Type B pancreatic cell (in vitro differentiated cells): ENCODE measurements around the gene TSHZ2. TPM values are rescaled to one million over a fixed set of nuclear protein-coding genes. Genes with fewer than 3 reads are reported as not detected.

Source experiments
- DNase-seq: peaks from one replicate; pipeline ENCODE4 v3.0.0; 2021; ENCODE audit warnings: mixed read lengths; ENCODE audit not compliant: unreplicated experiment; ENCODE audit errors: extremely low spot score
- H3K27ac Mint-ChIP-seq: 2 replicates; pipeline ENCODE4 v1.8.0; 2021; ENCODE audit warnings: mild to moderate bottlenecking, mixed read lengths
- H3K27me3 Mint-ChIP-seq: 2 replicates; pipeline ENCODE4 v1.8.0; 2021; ENCODE audit warnings: mixed read lengths
- H3K36me3 Mint-ChIP-seq: 2 replicates; pipeline ENCODE4 v1.8.0; 2021; ENCODE audit warnings: mixed read lengths
- H3K4me1 Mint-ChIP-seq: one replicate; pipeline ENCODE4 v1.8.0; 2021; ENCODE audit warnings: mixed read lengths; ENCODE audit not compliant: unreplicated experiment
- H3K4me3 Mint-ChIP-seq: 2 replicates; pipeline ENCODE4 v1.8.0; 2021; ENCODE audit warnings: mild to moderate bottlenecking, mixed read lengths
- H3K9me3 Mint-ChIP-seq: 2 replicates; pipeline ENCODE4 v1.8.0; 2021; ENCODE audit warnings: mixed read lengths
- total RNA-seq: library from RNA; stranded (reverse); gene quantifications from 2 replicates; pipeline ENCODE4 v1.2.1, GENCODE V29; 2021; ENCODE audit warnings: low replicate concordance
- TF ChIP-seq, protein P1 (sequence below): fragments of 200-600 bp; sonication (generic); conservative IDR thresholded peaks from 2 replicates; pipeline ENCODE4 v1.5.0; 2021; ENCODE audit warnings: antibody characterized with exemption, mild to moderate bottlenecking

The TSHZ2 gene
- total RNA-seq, 1 donor from 2014 or later = 45.5 TPM

DNA sequence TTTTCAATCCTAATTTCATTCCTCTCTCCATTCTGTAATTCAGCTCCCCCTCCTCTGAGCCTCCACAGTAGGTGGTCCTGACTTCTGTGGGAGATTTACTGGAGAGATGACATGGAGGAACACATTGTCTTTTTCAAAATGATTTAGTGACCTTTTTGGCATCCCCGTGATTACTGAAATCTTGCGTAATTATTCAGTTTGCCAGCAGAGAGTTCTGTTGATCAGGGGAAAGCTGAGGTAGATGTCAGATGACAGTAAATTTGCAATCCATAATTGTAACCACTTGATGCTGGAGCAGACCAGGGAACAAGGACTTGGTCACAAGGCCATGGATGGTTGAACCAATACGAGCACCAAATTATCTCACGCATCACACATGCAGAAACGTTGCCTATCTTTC lies 302.2 kb downstream of the TSHZ2 start:
- Mint-ChIP-seq H3K27ac (no peak overlapping the region), H3K36me3 (peaks cover 26% of the 10 kb centered on the region), H3K4me3 (no peak overlapping the region), H3K27me3 (no peaks in the 10 kb centered on the region), H3K4me1 (peaks cover 5% of the 10 kb centered on the region), H3K9me3 (peaks cover 9% of the 10 kb centered on the region)
- no peak for DNase-seq
- TF ChIP-seq, protein P1, sequence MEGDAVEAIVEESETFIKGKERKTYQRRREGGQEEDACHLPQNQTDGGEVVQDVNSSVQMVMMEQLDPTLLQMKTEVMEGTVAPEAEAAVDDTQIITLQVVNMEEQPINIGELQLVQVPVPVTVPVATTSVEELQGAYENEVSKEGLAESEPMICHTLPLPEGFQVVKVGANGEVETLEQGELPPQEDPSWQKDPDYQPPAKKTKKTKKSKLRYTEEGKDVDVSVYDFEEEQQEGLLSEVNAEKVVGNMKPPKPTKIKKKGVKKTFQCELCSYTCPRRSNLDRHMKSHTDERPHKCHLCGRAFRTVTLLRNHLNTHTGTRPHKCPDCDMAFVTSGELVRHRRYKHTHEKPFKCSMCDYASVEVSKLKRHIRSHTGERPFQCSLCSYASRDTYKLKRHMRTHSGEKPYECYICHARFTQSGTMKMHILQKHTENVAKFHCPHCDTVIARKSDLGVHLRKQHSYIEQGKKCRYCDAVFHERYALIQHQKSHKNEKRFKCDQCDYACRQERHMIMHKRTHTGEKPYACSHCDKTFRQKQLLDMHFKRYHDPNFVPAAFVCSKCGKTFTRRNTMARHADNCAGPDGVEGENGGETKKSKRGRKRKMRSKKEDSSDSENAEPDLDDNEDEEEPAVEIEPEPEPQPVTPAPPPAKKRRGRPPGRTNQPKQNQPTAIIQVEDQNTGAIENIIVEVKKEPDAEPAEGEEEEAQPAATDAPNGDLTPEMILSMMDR = no peak

DNA sequence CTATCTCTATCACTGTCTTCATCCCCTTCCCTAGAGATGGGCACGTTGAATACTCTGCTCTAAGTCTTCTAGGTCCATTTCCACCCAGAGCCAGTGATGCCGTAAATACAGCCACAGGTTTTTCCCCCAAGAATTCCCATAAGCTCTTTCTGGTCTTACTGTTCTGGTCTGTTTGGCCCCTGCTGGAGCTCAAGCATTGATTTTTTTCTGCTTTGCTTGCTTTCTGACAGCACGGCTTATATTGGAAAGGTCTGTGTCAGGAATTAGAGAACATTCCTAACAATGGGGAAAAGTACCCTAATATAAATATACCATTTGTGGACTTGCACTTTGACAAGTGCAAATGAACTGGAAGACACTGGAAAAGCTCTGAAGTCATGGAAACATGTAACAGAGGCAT lies 302.6 kb downstream of the TSHZ2 start:
- peaks cover 9% of the 10 kb centered on the region for H3K9me3 Mint-ChIP-seq
- TF ChIP-seq, protein P1 = no peak
- H3K27me3 Mint-ChIP-seq = no peaks in the 10 kb centered on the region
- H3K36me3 Mint-ChIP-seq = peaks cover 26% of the 10 kb centered on the region
- DNase-seq = no peak
- H3K4me1 Mint-ChIP-seq = peaks cover 5% of the 10 kb centered on the region
- H3K4me3 Mint-ChIP-seq = no peak overlapping the region
- H3K27ac Mint-ChIP-seq = no peak overlapping the region

DNA sequence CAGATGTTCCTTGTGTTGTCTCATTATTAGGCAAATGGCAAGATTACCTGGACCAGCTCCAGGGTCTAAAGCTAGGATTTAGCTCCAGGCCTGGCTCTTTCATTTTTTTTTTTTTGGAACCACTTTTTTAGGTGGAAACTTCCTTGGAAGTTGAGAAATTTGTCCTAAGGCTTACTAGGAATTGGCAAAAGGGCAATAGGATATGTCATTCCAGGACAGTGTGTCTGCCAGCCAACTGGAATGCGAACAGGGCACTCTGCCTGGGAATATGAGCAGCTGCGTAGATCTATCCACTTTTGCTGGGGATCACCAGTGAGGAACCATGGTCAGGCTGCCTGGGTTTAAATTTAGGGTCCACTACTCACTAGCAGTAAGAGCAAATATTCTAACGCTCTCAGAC lies 304.0 kb downstream of the TSHZ2 start:
- no peaks in the 10 kb centered on the region for H3K27me3 Mint-ChIP-seq
- DNase-seq = no peak
- peaks cover 29% of the 10 kb centered on the region for H3K36me3 Mint-ChIP-seq
- H3K9me3 Mint-ChIP-seq = peaks cover 9% of the 10 kb centered on the region
- TF ChIP-seq, protein P1 = no peak
- no peak overlapping the region for H3K27ac Mint-ChIP-seq
- H3K4me1 Mint-ChIP-seq = peaks cover 5% of the 10 kb centered on the region
- no peak overlapping the region for H3K4me3 Mint-ChIP-seq

DNA sequence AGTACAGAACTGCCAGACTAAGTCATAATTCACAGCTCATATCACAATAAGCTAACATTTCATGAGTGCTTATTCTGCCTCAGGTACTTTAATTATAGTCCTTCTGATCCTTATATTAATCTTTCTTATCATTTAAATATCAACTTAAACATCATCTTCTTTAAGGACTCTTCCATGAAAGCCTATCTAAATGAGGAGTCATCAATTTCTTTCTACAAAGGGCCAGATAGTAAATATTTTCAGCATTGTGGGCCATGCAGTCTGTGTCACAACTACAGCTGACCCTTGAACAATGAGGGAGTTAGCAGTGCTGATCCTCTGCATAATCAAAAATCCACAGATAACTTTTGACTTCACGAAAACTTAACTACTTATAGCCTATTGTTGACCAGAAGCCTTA lies 306.4 kb downstream of the TSHZ2 start:
- H3K36me3 Mint-ChIP-seq = peaks cover 15% of the 10 kb centered on the region
- TF ChIP-seq, protein P1 = no peak
- peaks cover under 1% of the 10 kb centered on the region for H3K4me1 Mint-ChIP-seq
- H3K27ac Mint-ChIP-seq = no peak overlapping the region
- DNase-seq = no peak
- H3K4me3 Mint-ChIP-seq = no peak overlapping the region
- no peaks in the 10 kb centered on the region for H3K27me3 Mint-ChIP-seq
- peaks cover 9% of the 10 kb centered on the region for H3K9me3 Mint-ChIP-seq

DNA sequence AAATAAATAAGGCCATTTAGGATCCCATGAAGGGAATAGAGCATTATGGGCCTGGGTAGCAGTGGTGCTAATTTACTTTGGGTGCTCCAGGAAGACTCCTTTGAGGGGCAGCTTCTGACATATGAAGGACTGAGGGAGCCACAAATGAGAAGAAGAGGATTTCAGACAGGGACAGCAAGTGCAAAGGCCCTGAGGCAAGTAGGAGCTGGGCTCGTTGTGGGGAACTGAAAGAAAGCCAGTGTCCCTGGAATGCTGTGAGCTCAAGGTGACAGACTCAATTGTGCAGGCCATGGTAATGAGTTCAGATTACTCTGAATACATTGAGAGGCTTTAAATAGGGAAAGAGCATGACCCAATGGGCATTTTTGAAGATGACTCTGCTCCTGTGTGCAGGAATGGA lies 307.6 kb downstream of the TSHZ2 start:
- H3K4me3 Mint-ChIP-seq = no peak overlapping the region
- DNase-seq = no peak
- H3K36me3 Mint-ChIP-seq = peaks cover 14% of the 10 kb centered on the region
- H3K9me3 Mint-ChIP-seq = peaks cover 5% of the 10 kb centered on the region
- TF ChIP-seq, protein P1 = no peak
- H3K27ac Mint-ChIP-seq = no peak overlapping the region
- peaks cover 10% of the 10 kb centered on the region for H3K4me1 Mint-ChIP-seq
- H3K27me3 Mint-ChIP-seq = no peaks in the 10 kb centered on the region

DNA sequence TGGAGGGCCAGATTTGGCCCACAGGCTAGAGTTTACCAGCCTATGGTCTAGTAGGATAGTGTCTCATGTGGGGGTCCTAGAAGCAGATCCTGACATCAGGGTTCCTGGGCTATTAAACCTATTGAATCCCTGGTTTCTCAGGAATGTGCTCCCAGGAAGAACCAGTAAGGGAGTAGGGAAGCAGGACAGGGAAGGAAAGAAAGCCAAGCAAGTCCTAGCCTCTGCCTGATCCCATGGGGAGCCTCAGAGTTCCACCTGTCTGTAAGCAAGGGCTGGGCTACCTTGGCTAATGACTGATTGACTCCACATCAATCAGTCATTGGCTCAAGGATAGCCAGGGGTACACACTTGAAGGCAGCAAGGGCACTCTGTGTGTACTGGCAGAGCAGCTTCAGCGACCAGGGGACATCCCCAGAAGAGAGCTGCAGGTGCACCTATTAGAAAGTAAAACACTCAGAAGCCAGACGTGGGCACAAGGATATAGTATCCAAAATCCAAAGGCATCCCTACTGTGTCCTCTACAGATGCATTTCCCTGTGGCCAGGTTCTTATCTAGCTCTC lies 309.5 kb downstream of the TSHZ2 start:
- no peak overlapping the region for H3K4me3 Mint-ChIP-seq
- peaks cover 4% of the 10 kb centered on the region for H3K9me3 Mint-ChIP-seq
- TF ChIP-seq, protein P1 = no peak
- DNase-seq = no peak
- H3K27ac Mint-ChIP-seq = no peak overlapping the region
- peaks cover 12% of the 10 kb centered on the region for H3K36me3 Mint-ChIP-seq
- H3K27me3 Mint-ChIP-seq = no peaks in the 10 kb centered on the region
- peaks cover 10% of the 10 kb centered on the region for H3K4me1 Mint-ChIP-seq
